Endodermal cell (in vitro differentiated cells): ENCODE data around the gene ADNP. TPM values are rescaled to one million over a fixed set of nuclear protein-coding genes. Genes with fewer than 3 reads are reported as not detected.

ENCODE experiments used
- DNase-seq: peaks from one replicate; pipeline ENCODE4 v3.0.0-alpha.2; 2017
- H3K27ac ChIP-seq: 2 replicates; pipeline ENCODE4 v1.5.1; 2013; ENCODE audit warnings: mild to moderate bottlenecking, low read depth, low read length, moderate library complexity
- H3K27me3 ChIP-seq: 2 replicates; pipeline ENCODE4 v1.6.1; 2013; ENCODE audit warnings: mild to moderate bottlenecking, low read length, moderate library complexity; ENCODE audit not compliant: insufficient read depth, control insufficient read depth, poor library complexity, severe bottlenecking
- H3K36me3 ChIP-seq: 2 replicates; pipeline ENCODE4 v1.7.0; 2013; ENCODE audit warnings: mild to moderate bottlenecking, low read length, moderate library complexity; ENCODE audit not compliant: control insufficient read depth, insufficient read depth
- H3K4me1 ChIP-seq: one replicate; pipeline ENCODE4 v1.7.0; 2013; ENCODE audit warnings: low read length; ENCODE audit not compliant: control insufficient read depth, insufficient read depth
- H3K4me3 ChIP-seq: 2 replicates; pipeline ENCODE4 v1.5.1; 2013; ENCODE audit warnings: mild to moderate bottlenecking, low read length, moderate library complexity
- H3K9ac ChIP-seq: 2 replicates; pipeline ENCODE4 v1.6.1; 2013; ENCODE audit warnings: mild to moderate bottlenecking, low read length, moderate library complexity; ENCODE audit not compliant: poor library complexity, severe bottlenecking; ENCODE audit errors: extremely low read depth
- H3K9me3 ChIP-seq: 2 replicates; pipeline ENCODE4 v1.6.1; 2013; ENCODE audit warnings: mild to moderate bottlenecking, low read length, moderate library complexity; ENCODE audit not compliant: control insufficient read depth
- H3K27ac Mint-ChIP-seq: 2 replicates; pipeline ENCODE4 v1.8.0; 2020; ENCODE audit warnings: mixed read lengths
- H3K27me3 Mint-ChIP-seq: 2 replicates; pipeline ENCODE4 v1.8.0; 2021; ENCODE audit warnings: mild to moderate bottlenecking, mixed read lengths; ENCODE audit not compliant: insufficient read depth
- H3K36me3 Mint-ChIP-seq: 2 replicates; pipeline ENCODE4 v1.8.0; 2020; ENCODE audit warnings: low read depth, mixed read lengths
- H3K4me1 Mint-ChIP-seq: 2 replicates; pipeline ENCODE4 v1.8.0; 2020; ENCODE audit warnings: mixed read lengths
- H3K4me3 Mint-ChIP-seq: 2 replicates; pipeline ENCODE4 v1.8.0; 2020; ENCODE audit warnings: mild to moderate bottlenecking, moderate library complexity, mixed read lengths
- H3K9me3 Mint-ChIP-seq: 2 replicates; pipeline ENCODE4 v1.8.0; 2020; ENCODE audit warnings: mild to moderate bottlenecking, mixed read lengths
- CTCF ChIP-seq: fragments of 200-600 bp; sonication (generic); conservative IDR thresholded peaks from 2 replicates; pipeline ENCODE4 v1.5.0; 2021; ENCODE audit warnings: antibody characterized with exemption, mild to moderate bottlenecking
- WGBS, 2 experiments: methylation state at CpG; one replicate each; pipeline versions ENCODE4 v1.1.5 to v1.1.7; 2013; ENCODE audit warnings: missing lambda C conversion rate in 2 of 2, mixed read lengths in 1 of 2; ENCODE audit not compliant: insufficient coverage in 1 of 2, insufficient read length in 1 of 2; 5-methylcytosine and 5-hydroxymethylcytosine counted together
- total RNA-seq, 2 donors: library from RNA; stranded (reverse); fragmentation: NEBNext Ultra II Directional in 1 of 2; extraction: Animal tissue kit (Norgen Biotek cat#: 25700) in 1 of 2; gene quantifications; 2 replicates in 1 of 2; 3 replicates in 1 of 2; pipeline ENCODE4 v1.2.1, GENCODE V29; 2021

The ADNP gene
- total RNA-seq, 2 donors from 2014 or later, result 136 to 152 TPM

- 95% methylated on average over 18 to 19 of the region's 19 CpGs for WGBS, 2 experiments
- H3K27me3 ChIP-seq, result no peaks in the 10 kb centered on the region
- no peaks in the 10 kb centered on the region for H3K27me3 Mint-ChIP-seq
Observed at GRCh38 chr20:50876063-50876685, 55.1 kb downstream of the ADNP start.

GRCh38 chr20:50874758-50875665, 56.2 kb downstream of the ADNP start:
- Mint-ChIP-seq H3K27ac (no peak overlapping the region), H3K4me1 (peaks cover 24% of the 10 kb centered on the region), H3K36me3 (peaks cover 23% of the 10 kb centered on the region), H3K4me3 (no peak overlapping the region), H3K27me3 (no peaks in the 10 kb centered on the region), H3K9me3 (no peaks in the 10 kb centered on the region)
- Histone ChIP-seq H3K9me3 (no peaks in the 10 kb centered on the region), H3K36me3 (no peaks in the 10 kb centered on the region), H3K4me1 (peaks cover 10% of the 10 kb centered on the region), H3K4me3 (no peak overlapping the region), H3K27ac (no peak overlapping the region), H3K27me3 (no peaks in the 10 kb centered on the region), H3K9ac (no peak overlapping the region)
- no peak for TF ChIP-seq CTCF
- 91 to 94% methylated on average over 17 to 27 of the region's 28 CpGs for WGBS, 2 experiments
- DNase-seq, result no peak

More at GRCh38 chr20:50876063-50876685, 55.1 kb downstream of the ADNP start:
- H3K9me3 ChIP-seq, result no peaks in the 10 kb centered on the region
- H3K4me1 ChIP-seq, result peaks cover under 1% of the 10 kb centered on the region
- no peak for TF ChIP-seq CTCF
- H3K9ac ChIP-seq, result no peak overlapping the region
- H3K4me3 ChIP-seq, result no peak overlapping the region
- peaks cover 14% of the 10 kb centered on the region for H3K4me1 Mint-ChIP-seq
- H3K36me3 ChIP-seq, result no peaks in the 10 kb centered on the region
- no peak overlapping the region for H3K4me3 Mint-ChIP-seq
- H3K36me3 Mint-ChIP-seq, result peaks cover 23% of the 10 kb centered on the region
- no peaks in the 10 kb centered on the region for H3K9me3 Mint-ChIP-seq
- H3K27ac ChIP-seq, result no peak overlapping the region
- DNase-seq, result no peak
- no peak overlapping the region for H3K27ac Mint-ChIP-seq

- peaks cover 19% of the 10 kb centered on the region for H3K36me3 Mint-ChIP-seq
- no peak overlapping the region for H3K4me3 Mint-ChIP-seq
- H3K27ac Mint-ChIP-seq, result peak overlapping the region; percentile 27
- Histone ChIP-seq H3K9me3 (no peaks in the 10 kb centered on the region), H3K27me3 (no peaks in the 10 kb centered on the region), H3K9ac (no peak overlapping the region), H3K27ac (no peak overlapping the region), H3K4me1 (peaks cover 10% of the 10 kb centered on the region), H3K36me3 (no peaks in the 10 kb centered on the region), H3K4me3 (no peak overlapping the region)
- no peak for DNase-seq
- H3K27me3 Mint-ChIP-seq, result no peaks in the 10 kb centered on the region
- H3K4me1 Mint-ChIP-seq, result peaks cover 26% of the 10 kb centered on the region
- H3K9me3 Mint-ChIP-seq, result no peaks in the 10 kb centered on the region
- WGBS, 2 experiments, result 92 to 98% methylated on average over 6 to 10 of the region's 10 CpGs
- no peak for TF ChIP-seq CTCF
Observed at GRCh38 chr20:50874111-50874757, 57.0 kb downstream of the ADNP start.
